Right atrium auricular region (tissue), 2 donors: Measurements from ENCODE around the gene CDH22. TPM values are rescaled to one million over a fixed set of nuclear protein-coding genes. Genes with fewer than 3 reads are reported as not detected.

ENCODE experiments used
- DNase-seq: peaks from one replicate; pipeline ENCODE4 v3.0.0-alpha.2; 2019; ENCODE audit warnings: low spot score
- H3K27ac ChIP-seq, 2 donors: fragments of 200-600 bp; sonication (generic); 1 replicate in 1 of 2; 2 replicates in 1 of 2; pipeline ENCODE4 v1.5.1; 2016 to 2019
- H3K27me3 ChIP-seq, 2 donors: fragments of 200-600 bp; sonication (generic); one replicate each; pipeline versions ENCODE4 v1.5.1 to v1.6.0; 2017 to 2019
- H3K36me3 ChIP-seq: fragments of 200-600 bp; sonication (generic); one replicate; pipeline ENCODE4 v1.5.1; 2016
- H3K4me1 ChIP-seq, 2 donors: fragments of 200-600 bp; sonication (generic); one replicate each; pipeline versions ENCODE4 v1.5.1 to v1.6.0; 2017 to 2019
- H3K4me3 ChIP-seq, 2 donors: fragments of 200-600 bp; sonication (generic); 1 replicate in 1 of 2; 2 replicates in 1 of 2; pipeline ENCODE4 v1.5.1; 2017 to 2019; ENCODE audit warnings: mild to moderate bottlenecking in 1 of 2, moderate library complexity in 1 of 2
- H3K9me3 ChIP-seq, 2 donors: fragments of 200-600 bp; sonication (generic); one replicate each; pipeline ENCODE4 v1.5.1; 2019
- CTCF ChIP-seq, 2 donors: fragments of 200-600 bp; sonication (generic); IDR thresholded peaks; one replicate each; pipeline ENCODE4 v1.5.1; 2019; ENCODE audit warnings: antibody characterized with exemption in 2 of 2
- total RNA-seq, 2 donors: library from RNA; depleted of rRNA; stranded (reverse); fragments of >200 nt; gene quantifications; one replicate each; pipeline ENCODE4 v1.1.0, GENCODE V29; 2016

The CDH22 gene
- total RNA-seq, 2 donors from 2014 or later = 0.67 to 4.4 TPM

GRCh38 chr20:46312945-46313861 lies 4.9 kb upstream of the CDH22 start:
- no peak for TF ChIP-seq CTCF (IDR thresholded peaks at IDR 0.05)
- Histone ChIP-seq H3K4me3 (no peak overlapping the region), H3K9me3 (no peaks in the 10 kb centered on the region), H3K4me1 (peaks cover 0 to 9% of the 10 kb centered on the region in 2 donors), H3K27me3 (peaks cover 8 to 24% of the 10 kb centered on the region in 2 donors), H3K36me3 (no peaks in the 10 kb centered on the region), H3K27ac (no peak overlapping the region)
- DNase-seq = no peak

- Histone ChIP-seq H3K27me3 (peaks cover 8 to 32% of the 10 kb centered on the region in 2 donors), H3K9me3 (no peaks in the 10 kb centered on the region), H3K4me1 (peaks cover 0 to 15% of the 10 kb centered on the region in 2 donors), H3K27ac (no peak overlapping the region), H3K36me3 (no peaks in the 10 kb centered on the region), H3K4me3 (peak overlapping the region in 1 of 2 donors; percentile 23)
- DNase-seq = no peak
- peak in 1 of 2 donors; percentile 22 for TF ChIP-seq CTCF (IDR thresholded peaks at IDR 0.05)
Measured at GRCh38 chr20:46312075-46312944, 4.0 kb upstream of the CDH22 start.

GRCh38 chr20:46311719-46312074 lies 3.4 kb upstream of the CDH22 start:
- H3K9me3 ChIP-seq = no peaks in the 10 kb centered on the region
- DNase-seq = no peak
- no peak for TF ChIP-seq CTCF (IDR thresholded peaks at IDR 0.05)
- peaks cover 0 to 22% of the 10 kb centered on the region in 2 donors for H3K4me1 ChIP-seq
- no peaks in the 10 kb centered on the region for H3K36me3 ChIP-seq
- H3K4me3 ChIP-seq = no peak overlapping the region
- peaks cover 8 to 35% of the 10 kb centered on the region in 2 donors for H3K27me3 ChIP-seq
- no peak overlapping the region for H3K27ac ChIP-seq

GRCh38 chr20:46311039-46311650 lies 2.8 kb upstream of the CDH22 start:
- Histone ChIP-seq H3K9me3 (no peaks in the 10 kb centered on the region), H3K4me1 (peaks cover 0 to 25% of the 10 kb centered on the region in 2 donors), H3K36me3 (no peaks in the 10 kb centered on the region), H3K4me3 (no peak overlapping the region), H3K27me3 (peaks cover 8 to 37% of the 10 kb centered on the region in 2 donors), H3K27ac (no peak overlapping the region)
- no peak for TF ChIP-seq CTCF (IDR thresholded peaks at IDR 0.05)
- DNase-seq = no peak

- Histone ChIP-seq H3K27ac (no peak overlapping the region), H3K4me3 (no peak overlapping the region), H3K27me3 (peaks cover 8 to 33% of the 10 kb centered on the region in 2 donors), H3K36me3 (no peaks in the 10 kb centered on the region), H3K4me1 (peaks cover 0 to 34% of the 10 kb centered on the region in 2 donors), H3K9me3 (no peaks in the 10 kb centered on the region)
- no peak for TF ChIP-seq CTCF (IDR thresholded peaks at IDR 0.05)
- no peak for DNase-seq
Measured at GRCh38 chr20:46309945-46310344, 1.6 kb upstream of the CDH22 start.
